Ishikawa (cell line): ENCODE results near the gene SH3BP2.

Source experiments
- EGR1 ChIP-seq: IDR thresholded peaks from 2 replicates; pipeline ENCODE4 v1.6.1; 2012
- MAX ChIP-seq: IDR thresholded peaks from 2 replicates; pipeline ENCODE4 v1.6.1; 2012
- NFIC ChIP-seq: IDR thresholded peaks from 2 replicates; pipeline ENCODE4 v1.6.1; 2012
- REST ChIP-seq: IDR thresholded peaks from 2 replicates; pipeline ENCODE4 v1.6.1; 2012; ENCODE audit warnings: low read depth, mild to moderate bottlenecking
- TEAD4 ChIP-seq: IDR thresholded peaks from 2 replicates; pipeline ENCODE4 v1.6.1; 2012
- USF1 ChIP-seq: IDR thresholded peaks from 2 replicates; pipeline ENCODE4 v1.6.1; 2012
- YY1 ChIP-seq: IDR thresholded peaks from 2 replicates; pipeline ENCODE4 v1.6.1; 2012; ENCODE audit warnings: low read depth
- ZBTB7A ChIP-seq: IDR thresholded peaks from 2 replicates; pipeline ENCODE4 v1.6.1; 2012; ENCODE audit warnings: low read depth

DNA sequence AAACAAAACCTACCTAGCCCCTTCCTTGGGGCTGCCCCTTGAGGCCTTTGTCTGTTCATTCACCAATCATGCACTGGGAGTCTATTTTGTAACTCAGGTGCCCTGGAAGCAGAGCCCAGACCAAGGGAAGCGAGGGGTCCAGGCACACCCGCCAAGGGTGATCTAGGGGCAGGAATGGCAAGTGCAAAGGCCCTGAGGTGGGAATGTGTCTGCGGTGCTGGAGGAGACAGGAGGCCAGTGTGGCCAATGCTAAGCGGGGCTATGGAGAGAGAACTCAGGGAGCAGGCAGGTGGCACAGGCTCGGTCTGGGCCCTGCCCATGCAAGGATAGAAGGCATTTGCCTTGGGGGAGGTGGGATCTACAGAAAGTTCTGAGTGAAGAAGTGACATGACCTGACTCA is 3.5 kb upstream of the SH3BP2 start:
- TF ChIP-seq REST (no peak), MAX (no peak), USF1 (no peak), ZBTB7A (no peak), NFIC (no peak), YY1 (no peak), EGR1 (no peak), TEAD4 (no peak)
